WERI-Rb-1 (cell line): ENCODE measurements around the gene HAVCR2.
"Not testable (repeated sequence)": the region's sequence is repeated elsewhere in the genome, so short reads cannot be mapped to it uniquely, and the experiment has no call there.

Experiments
- DNase-seq: peaks from one replicate; pipeline ENCODE4 v3.0.0-alpha.2; 2020
- H3K27ac ChIP-seq: fragments of 250-450 bp; sonication (Bioruptor Pico); 2 replicates; pipeline ENCODE4 v1.5.1; 2020; ENCODE audit warnings: mild to moderate bottlenecking, moderate library complexity
- H3K27me3 ChIP-seq: fragments of 250-450 bp; sonication (Bioruptor Pico); 2 replicates; pipeline ENCODE4 v1.5.1; 2021; ENCODE audit warnings: mild to moderate bottlenecking, low read depth, moderate library complexity; ENCODE audit not compliant: insufficient read depth, severe bottlenecking
- H3K36me3 ChIP-seq: fragments of 250-450 bp; sonication (Bioruptor Pico); 2 replicates; pipeline ENCODE4 v1.5.1; 2020; ENCODE audit warnings: mild to moderate bottlenecking, moderate library complexity
- H3K4me3 ChIP-seq: 2 replicates; pipeline ENCODE4 v1.5.1; 2011; ENCODE audit warnings: low read depth, mild to moderate bottlenecking, control low read depth, low read length
- H3K9me3 ChIP-seq: fragments of 250-450 bp; sonication (Bioruptor Pico); 2 replicates; pipeline ENCODE4 v1.5.1; 2021; ENCODE audit warnings: mild to moderate bottlenecking, moderate library complexity; ENCODE audit not compliant: severe bottlenecking
- CTCF ChIP-seq: IDR thresholded peaks from 2 replicates; pipeline ENCODE4 v1.5.1; 2011; ENCODE audit warnings: low read depth, mild to moderate bottlenecking, control low read depth, inconsistent platforms, low read length

The HAVCR2 gene

GRCh38 chr5:157059891-157060290 lies 49.0 kb downstream of the HAVCR2 start:
- no peaks in the 10 kb centered on the region for H3K9me3 ChIP-seq
- no peaks in the 10 kb centered on the region for H3K36me3 ChIP-seq
- no peaks in the 10 kb centered on the region for H3K27me3 ChIP-seq
- no peak for TF ChIP-seq CTCF
- no peak overlapping the region for H3K4me3 ChIP-seq
- DNase-seq: no peak
- H3K27ac ChIP-seq: no peak overlapping the region

GRCh38 chr5:157059093-157059539 lies 49.7 kb downstream of the HAVCR2 start, which contains the start of gene HAVCR1:
Gene HAVCR1 (minus strand): TSS chr5:157059116. CDS start chr5:157057943, 1,173 bp downstream.
- no peak for DNase-seq
- H3K27me3 ChIP-seq: no peaks in the 10 kb centered on the region
- peak within 1 kb of the TSS; percentile 70 for H3K27ac ChIP-seq
- no peak for TF ChIP-seq CTCF
- no peak within 1 kb of the TSS for H3K4me3 ChIP-seq
- H3K9me3 ChIP-seq: no peaks in the 10 kb centered on the region
- H3K36me3 ChIP-seq: no peaks in the 10 kb centered on the region

GRCh38 chr5:157057459-157058370 lies 51.1 kb downstream of the HAVCR2 start:
- Histone ChIP-seq H3K36me3 (no peaks in the 10 kb centered on the region), H3K9me3 (no peaks in the 10 kb centered on the region), H3K27ac (peak overlapping the region; percentile 70), H3K27me3 (no peaks in the 10 kb centered on the region), H3K4me3 (no peak overlapping the region)
- TF ChIP-seq CTCF: no peak
- peak; percentile 67 for DNase-seq

- DNase-seq, H3K9me3 ChIP-seq, H3K4me3 ChIP-seq, H3K27ac ChIP-seq, H3K36me3 ChIP-seq, H3K27me3 ChIP-seq: not testable (repeated sequence)
Observed at GRCh38 chr5:157056848-157057247, 52.0 kb downstream of the HAVCR2 start.

GRCh38 chr5:157051604-157052245 lies 57.1 kb downstream of the HAVCR2 start:
- no peak overlapping the region for H3K4me3 ChIP-seq
- H3K27me3 ChIP-seq: no peaks in the 10 kb centered on the region
- H3K27ac ChIP-seq: no peak overlapping the region
- no peaks in the 10 kb centered on the region for H3K36me3 ChIP-seq
- no peak for DNase-seq
- no peaks in the 10 kb centered on the region for H3K9me3 ChIP-seq
- TF ChIP-seq CTCF: no peak

- Histone ChIP-seq H3K4me3 (no peak overlapping the region), H3K9me3 (no peaks in the 10 kb centered on the region), H3K36me3 (no peaks in the 10 kb centered on the region), H3K27ac (no peak overlapping the region), H3K27me3 (no peaks in the 10 kb centered on the region)
- DNase-seq: no peak
- TF ChIP-seq CTCF: no peak
Observed at GRCh38 chr5:157050050-157050449, 58.8 kb downstream of the HAVCR2 start.
